ENCODE measurements around the gene IFI27L2. TPM values are rescaled to one million over a fixed set of nuclear protein-coding genes. Genes with fewer than 3 reads are reported as not detected.

Gene IFI27L2
- total RNA-seq, 1 experiment from 2014 or later: 12.4 TPM

DNA sequence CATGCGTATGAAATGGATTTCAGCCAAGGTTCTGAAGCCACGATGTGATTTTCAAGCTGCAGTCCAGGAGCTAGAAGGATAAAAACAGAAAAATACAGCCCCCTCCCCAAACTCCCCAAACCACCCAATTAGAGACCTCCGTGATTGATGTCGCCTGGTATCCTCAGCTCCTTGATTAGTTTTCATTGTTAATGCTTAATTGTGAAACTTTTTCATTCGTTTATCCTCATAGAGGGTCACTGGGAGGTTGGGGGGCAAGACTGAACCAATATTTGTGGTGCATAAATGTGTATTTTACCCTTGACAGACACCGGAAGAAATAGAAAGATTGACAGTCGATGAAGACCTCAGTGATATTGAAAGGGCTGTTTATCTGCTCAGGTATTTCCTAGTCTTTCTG, 46.3 kb upstream of the IFI27L2 start:
- Histone ChIP-seq H3K27ac (ENCODE audit: low read depth, low read length, poor library complexity, severe bottlenecking) (no peak overlapping the region), H3K27me3 (replicated peaks; ENCODE audit: insufficient read depth, low read depth, low read length, poor library complexity) (peaks cover 60% of the 10 kb centered on the region), H3K36me3 (ENCODE audit: insufficient read depth, low read length, poor library complexity, severe bottlenecking) (no peaks in the 10 kb centered on the region), H3K4me3 (ENCODE audit: low read depth, low read length, poor library complexity, severe bottlenecking) (no peak overlapping the region), H3K9me3 (ENCODE audit: low read depth, low read length, poor library complexity, severe bottlenecking) (no peaks in the 10 kb centered on the region), H3K4me1 (ENCODE audit: insufficient read depth, low read length, poor library complexity, severe bottlenecking) (peaks cover 5% of the 10 kb centered on the region)
- POLR2A ChIA-PET (ENCODE audit: low non-redundant PET): no interaction called here
- BruUV-seq (replicated peaks): no TSS peak
- CTCF ChIA-PET: no interaction called here
- no peak for DNase-seq (ENCODE audit: low spot score)
- intact Hi-C loops (cut with micrococcal nuclease; ENCODE audit: unreplicated experiment): loop anchor here (5.0 kb wide), 1 partner anchor 43 kb away; no protein-coding TSS in a partner anchor
- TF ChIP-seq, protein P1, sequence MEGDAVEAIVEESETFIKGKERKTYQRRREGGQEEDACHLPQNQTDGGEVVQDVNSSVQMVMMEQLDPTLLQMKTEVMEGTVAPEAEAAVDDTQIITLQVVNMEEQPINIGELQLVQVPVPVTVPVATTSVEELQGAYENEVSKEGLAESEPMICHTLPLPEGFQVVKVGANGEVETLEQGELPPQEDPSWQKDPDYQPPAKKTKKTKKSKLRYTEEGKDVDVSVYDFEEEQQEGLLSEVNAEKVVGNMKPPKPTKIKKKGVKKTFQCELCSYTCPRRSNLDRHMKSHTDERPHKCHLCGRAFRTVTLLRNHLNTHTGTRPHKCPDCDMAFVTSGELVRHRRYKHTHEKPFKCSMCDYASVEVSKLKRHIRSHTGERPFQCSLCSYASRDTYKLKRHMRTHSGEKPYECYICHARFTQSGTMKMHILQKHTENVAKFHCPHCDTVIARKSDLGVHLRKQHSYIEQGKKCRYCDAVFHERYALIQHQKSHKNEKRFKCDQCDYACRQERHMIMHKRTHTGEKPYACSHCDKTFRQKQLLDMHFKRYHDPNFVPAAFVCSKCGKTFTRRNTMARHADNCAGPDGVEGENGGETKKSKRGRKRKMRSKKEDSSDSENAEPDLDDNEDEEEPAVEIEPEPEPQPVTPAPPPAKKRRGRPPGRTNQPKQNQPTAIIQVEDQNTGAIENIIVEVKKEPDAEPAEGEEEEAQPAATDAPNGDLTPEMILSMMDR (conservative IDR thresholded peaks at IDR 0.05; ENCODE audit: low read depth, low read length): no peak
- no peak for TF ChIP-seq EZH2 (IDR thresholded peaks at IDR 0.05; ENCODE audit: borderline replicate concordance, low read depth, low read length, poor library complexity, severe bottlenecking)

DNA sequence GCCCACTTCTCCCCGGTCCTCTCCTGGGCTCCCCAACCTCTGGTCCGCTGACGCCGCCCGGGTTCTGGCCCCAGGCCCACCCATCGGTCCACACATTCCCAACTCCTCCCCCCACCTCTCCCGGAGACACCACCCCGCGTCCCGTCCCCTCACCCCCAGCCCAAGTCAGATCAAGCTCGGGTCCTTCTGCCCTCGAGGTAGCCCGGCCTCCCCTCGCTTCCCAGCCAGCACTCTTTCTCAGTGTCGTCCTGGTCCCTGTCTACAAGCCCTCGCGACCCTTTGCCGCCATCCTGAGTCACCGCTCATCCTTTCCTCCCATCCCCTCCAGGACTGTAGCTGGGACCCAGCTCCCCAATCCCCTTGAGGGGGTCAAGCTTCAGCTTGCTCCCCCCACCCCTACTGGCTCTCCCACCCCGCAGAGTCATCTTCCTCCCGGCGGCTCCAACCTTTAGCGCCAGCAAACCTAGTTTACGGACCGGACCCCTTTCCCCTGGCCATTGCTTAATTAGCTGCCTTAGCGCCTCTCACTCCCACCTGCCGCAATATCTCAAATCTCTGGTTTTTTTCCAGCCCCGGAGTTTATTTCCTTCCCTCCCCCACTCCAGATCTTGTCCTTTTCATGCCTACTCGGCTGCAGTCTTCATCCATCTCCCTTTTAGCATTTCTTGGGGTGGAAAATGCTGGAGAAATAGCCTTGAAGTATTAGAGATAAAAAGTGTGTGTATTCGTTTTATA, 45.8 kb upstream of the IFI27L2 start:
- BruUV-seq (replicated peaks): no TSS peak
- CTCF ChIA-PET: no interaction called here
- Histone ChIP-seq H3K4me3 (ENCODE audit: low read depth, low read length, poor library complexity, severe bottlenecking) (peak overlapping the region; percentile 53), H3K36me3 (ENCODE audit: insufficient read depth, low read length, poor library complexity, severe bottlenecking) (no peaks in the 10 kb centered on the region), H3K27me3 (replicated peaks; ENCODE audit: insufficient read depth, low read depth, low read length, poor library complexity) (peaks cover 60% of the 10 kb centered on the region), H3K27ac (ENCODE audit: low read depth, low read length, poor library complexity, severe bottlenecking) (no peak overlapping the region), H3K9me3 (ENCODE audit: low read depth, low read length, poor library complexity, severe bottlenecking) (no peaks in the 10 kb centered on the region), H3K4me1 (ENCODE audit: insufficient read depth, low read length, poor library complexity, severe bottlenecking) (peaks cover 5% of the 10 kb centered on the region)
- intact Hi-C loops (cut with micrococcal nuclease; ENCODE audit: unreplicated experiment): loop anchor here (5.0 kb wide), 1 partner anchor 43 kb away; no protein-coding TSS in a partner anchor
- TF ChIP-seq EZH2 (IDR thresholded peaks at IDR 0.05; ENCODE audit: borderline replicate concordance, low read depth, low read length, poor library complexity, severe bottlenecking): no peak
- TF ChIP-seq, protein P1 (conservative IDR thresholded peaks at IDR 0.05; ENCODE audit: low read depth, low read length): no peak
- DNase-seq (ENCODE audit: low spot score): no peak
- POLR2A ChIA-PET (ENCODE audit: low non-redundant PET): no interaction called here

DNA sequence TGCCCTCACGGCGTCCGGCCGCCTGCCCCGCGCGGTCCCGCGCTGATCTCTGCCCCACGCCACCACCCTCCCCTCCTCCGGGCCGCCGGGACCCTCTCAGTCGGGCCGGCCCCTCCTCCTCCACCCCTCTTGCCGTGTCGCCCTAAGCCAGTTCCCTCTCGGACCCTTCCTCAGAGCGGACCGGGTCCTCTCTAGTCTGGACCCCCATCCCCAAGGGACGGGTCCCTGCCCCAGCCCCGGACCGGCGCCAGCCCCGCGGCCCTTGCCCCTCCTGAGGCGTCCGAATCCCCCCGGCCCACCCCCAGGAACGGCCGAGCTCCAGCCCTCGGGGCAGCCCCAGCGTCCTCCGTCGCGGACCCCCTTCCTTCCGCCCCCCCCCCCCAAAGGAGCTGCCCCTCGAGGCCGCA, 45.2 kb upstream of the IFI27L2 start:
- Histone ChIP-seq H3K36me3 (ENCODE audit: insufficient read depth, low read length, poor library complexity, severe bottlenecking) (no peaks in the 10 kb centered on the region), H3K9me3 (ENCODE audit: low read depth, low read length, poor library complexity, severe bottlenecking) (no peaks in the 10 kb centered on the region), H3K27ac (ENCODE audit: low read depth, low read length, poor library complexity, severe bottlenecking) (no peak overlapping the region), H3K27me3 (replicated peaks; ENCODE audit: insufficient read depth, low read depth, low read length, poor library complexity) (peaks cover 60% of the 10 kb centered on the region), H3K4me3 (ENCODE audit: low read depth, low read length, poor library complexity, severe bottlenecking) (peak overlapping the region; percentile 53), H3K4me1 (ENCODE audit: insufficient read depth, low read length, poor library complexity, severe bottlenecking) (peaks cover 5% of the 10 kb centered on the region)
- BruUV-seq (replicated peaks): no TSS peak
- TF ChIP-seq EZH2 (IDR thresholded peaks at IDR 0.05; ENCODE audit: borderline replicate concordance, low read depth, low read length, poor library complexity, severe bottlenecking): no peak
- TF ChIP-seq, protein P1 (conservative IDR thresholded peaks at IDR 0.05; ENCODE audit: low read depth, low read length): no peak
- intact Hi-C loops (cut with micrococcal nuclease; ENCODE audit: unreplicated experiment): loop anchor here (5.0 kb wide), 1 partner anchor 42 kb away; no protein-coding TSS in a partner anchor
- ChIA-PET CTCF (no interaction called here), POLR2A (ENCODE audit: low non-redundant PET) (no interaction called here)
- DNase-seq (ENCODE audit: low spot score): no peak

All from A673 (cell line).